ENCODE data around the gene MICALL1.

Gene MICALL1

GRCh38 chr22:37959231-37959825, 53.2 kb downstream of the MICALL1 start:
- TF ChIP-seq, protein P1, sequence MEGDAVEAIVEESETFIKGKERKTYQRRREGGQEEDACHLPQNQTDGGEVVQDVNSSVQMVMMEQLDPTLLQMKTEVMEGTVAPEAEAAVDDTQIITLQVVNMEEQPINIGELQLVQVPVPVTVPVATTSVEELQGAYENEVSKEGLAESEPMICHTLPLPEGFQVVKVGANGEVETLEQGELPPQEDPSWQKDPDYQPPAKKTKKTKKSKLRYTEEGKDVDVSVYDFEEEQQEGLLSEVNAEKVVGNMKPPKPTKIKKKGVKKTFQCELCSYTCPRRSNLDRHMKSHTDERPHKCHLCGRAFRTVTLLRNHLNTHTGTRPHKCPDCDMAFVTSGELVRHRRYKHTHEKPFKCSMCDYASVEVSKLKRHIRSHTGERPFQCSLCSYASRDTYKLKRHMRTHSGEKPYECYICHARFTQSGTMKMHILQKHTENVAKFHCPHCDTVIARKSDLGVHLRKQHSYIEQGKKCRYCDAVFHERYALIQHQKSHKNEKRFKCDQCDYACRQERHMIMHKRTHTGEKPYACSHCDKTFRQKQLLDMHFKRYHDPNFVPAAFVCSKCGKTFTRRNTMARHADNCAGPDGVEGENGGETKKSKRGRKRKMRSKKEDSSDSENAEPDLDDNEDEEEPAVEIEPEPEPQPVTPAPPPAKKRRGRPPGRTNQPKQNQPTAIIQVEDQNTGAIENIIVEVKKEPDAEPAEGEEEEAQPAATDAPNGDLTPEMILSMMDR (IDR thresholded peaks at IDR 0.05; ENCODE audit: low read depth, low read length, missing control alignments), result no peak
- in situ Hi-C loops (cut with HindIII; ENCODE audit: low sequenced_read_pairs), result no loop called here
- H3K4me3 ChIP-seq (ENCODE audit: low read depth, low read length), result no peak overlapping the region
- no peak for DNase-seq (ENCODE audit: low read depth)

GRCh38 chr22:37961062-37961461, 55.0 kb downstream of the MICALL1 start:
- DNase-seq (ENCODE audit: low read depth), result no peak
- no peak overlapping the region for H3K4me3 ChIP-seq (ENCODE audit: low read depth, low read length)
- TF ChIP-seq, protein P1 (IDR thresholded peaks at IDR 0.05; ENCODE audit: low read depth, low read length, missing control alignments), result no peak
- in situ Hi-C loops (cut with HindIII; ENCODE audit: low sequenced_read_pairs), result no loop called here

GRCh38 chr22:37965940-37966664, 60.0 kb downstream of the MICALL1 start:
- TF ChIP-seq, protein P1 (IDR thresholded peaks at IDR 0.05; ENCODE audit: low read depth, low read length, missing control alignments), result no peak
- peak; percentile 19 for DNase-seq (ENCODE audit: low read depth)
- H3K4me3 ChIP-seq (ENCODE audit: low read depth, low read length), result no peak overlapping the region
- in situ Hi-C loops (cut with HindIII; ENCODE audit: low sequenced_read_pairs), result no loop called here

DNA sequence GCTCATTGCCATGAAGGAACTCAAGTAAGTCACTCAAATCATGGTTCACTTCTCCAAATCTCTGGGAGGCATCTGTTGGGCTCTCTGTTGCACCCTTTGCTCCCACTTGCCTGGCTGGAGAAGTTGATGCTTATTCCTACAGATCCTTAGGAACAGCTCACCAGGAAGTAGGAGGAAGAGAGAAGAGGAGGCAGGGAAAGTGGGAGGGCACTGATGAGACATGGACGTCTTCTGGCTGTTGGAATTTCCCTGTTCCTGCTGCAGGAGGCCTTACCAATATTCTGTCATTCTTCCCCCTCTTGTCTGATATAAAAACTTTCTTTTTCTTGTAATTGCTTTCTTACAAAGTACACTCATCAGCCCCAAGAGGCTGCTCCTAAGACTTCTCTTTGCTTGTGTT, 61.0 kb downstream of the MICALL1 start:
- in situ Hi-C loops (cut with HindIII; ENCODE audit: low sequenced_read_pairs), result no loop called here
- TF ChIP-seq, protein P1 (IDR thresholded peaks at IDR 0.05; ENCODE audit: low read depth, low read length, missing control alignments), result no peak

GRCh38 chr22:37967637-37968451, 61.7 kb downstream of the MICALL1 start:
- H3K4me3 ChIP-seq (ENCODE audit: low read depth, low read length), result no peak overlapping the region
- TF ChIP-seq, protein P1 (IDR thresholded peaks at IDR 0.05; ENCODE audit: low read depth, low read length, missing control alignments), result no peak
- DNase-seq (ENCODE audit: low read depth), result no peak
- in situ Hi-C loops (cut with HindIII; ENCODE audit: low sequenced_read_pairs), result no loop called here

More for the DNA sequence above, 61.0 kb downstream of the MICALL1 start:
- H3K4me3 ChIP-seq (ENCODE audit: low read depth, low read length), result no peak overlapping the region
- DNase-seq (ENCODE audit: low read depth), result no peak

DNA sequence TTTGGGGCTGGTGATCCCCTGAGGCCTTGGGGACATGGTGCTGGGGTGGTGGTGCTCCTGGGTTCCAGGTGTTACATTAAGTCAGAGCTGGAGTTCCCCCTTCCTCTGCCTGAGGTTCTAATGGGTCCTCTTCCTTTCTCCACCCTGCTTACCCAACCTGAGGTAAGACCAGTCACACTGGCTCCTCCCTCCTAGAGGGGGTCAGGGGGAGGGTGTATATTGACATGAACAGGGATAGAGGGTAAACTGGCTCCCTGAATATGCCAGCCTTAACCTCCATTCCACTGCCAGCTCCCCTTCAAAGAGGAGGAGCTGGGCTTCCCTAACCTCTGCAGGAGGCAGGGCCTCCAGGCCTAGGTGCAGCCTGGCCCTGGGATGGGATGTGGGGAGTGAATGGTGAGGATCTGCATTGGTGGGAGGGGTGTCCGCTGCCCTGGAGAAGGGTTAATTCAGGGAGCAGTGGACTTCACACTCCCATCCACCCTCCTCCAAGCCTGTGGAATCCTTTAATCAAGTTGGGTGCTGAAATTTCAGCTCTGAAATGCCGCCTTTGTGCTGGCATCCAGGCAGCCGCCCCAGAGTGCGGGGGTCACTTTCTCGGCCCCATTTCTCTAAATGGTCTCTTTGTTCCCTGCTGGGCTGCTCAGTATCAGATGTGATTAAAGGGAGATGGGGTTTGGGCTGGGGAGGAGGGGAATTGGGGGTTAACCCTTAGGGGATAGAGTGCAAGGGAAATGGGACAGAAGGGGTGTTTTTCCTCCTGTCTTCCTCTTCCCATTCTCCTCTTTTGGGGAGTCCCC, 62.6 kb downstream of the MICALL1 start:
- DNase-seq (ENCODE audit: low read depth), result no peak
- TF ChIP-seq, protein P1 (IDR thresholded peaks at IDR 0.05; ENCODE audit: low read depth, low read length, missing control alignments), result no peak
- in situ Hi-C loops (cut with HindIII; ENCODE audit: low sequenced_read_pairs), result no loop called here
- H3K4me3 ChIP-seq (ENCODE audit: low read depth, low read length), result no peak overlapping the region
